Dermis microvascular lymphatic vessel endothelial cell (primary cell): ENCODE results near the gene CPEB4. TPM values are rescaled to one million over a fixed set of nuclear protein-coding genes. Genes with fewer than 3 reads are reported as not detected.

Experiments
- DNase-seq, 2 donors: peaks; one replicate each; pipeline versions ENCODE4 v3.0.0 to v3.0.0-alpha.2; 2010; ENCODE audit warnings: low read depth in 2 of 2
- total RNA-seq: library from RNA; depleted of rRNA; stranded (reverse); fragments of >200 nt; gene quantifications from 2 replicates; pipeline ENCODE4 v1.2.1, GENCODE V29; 2014

The CPEB4 gene
- total RNA-seq, 1 donor from 2014 or later = 9.5 TPM

DNA sequence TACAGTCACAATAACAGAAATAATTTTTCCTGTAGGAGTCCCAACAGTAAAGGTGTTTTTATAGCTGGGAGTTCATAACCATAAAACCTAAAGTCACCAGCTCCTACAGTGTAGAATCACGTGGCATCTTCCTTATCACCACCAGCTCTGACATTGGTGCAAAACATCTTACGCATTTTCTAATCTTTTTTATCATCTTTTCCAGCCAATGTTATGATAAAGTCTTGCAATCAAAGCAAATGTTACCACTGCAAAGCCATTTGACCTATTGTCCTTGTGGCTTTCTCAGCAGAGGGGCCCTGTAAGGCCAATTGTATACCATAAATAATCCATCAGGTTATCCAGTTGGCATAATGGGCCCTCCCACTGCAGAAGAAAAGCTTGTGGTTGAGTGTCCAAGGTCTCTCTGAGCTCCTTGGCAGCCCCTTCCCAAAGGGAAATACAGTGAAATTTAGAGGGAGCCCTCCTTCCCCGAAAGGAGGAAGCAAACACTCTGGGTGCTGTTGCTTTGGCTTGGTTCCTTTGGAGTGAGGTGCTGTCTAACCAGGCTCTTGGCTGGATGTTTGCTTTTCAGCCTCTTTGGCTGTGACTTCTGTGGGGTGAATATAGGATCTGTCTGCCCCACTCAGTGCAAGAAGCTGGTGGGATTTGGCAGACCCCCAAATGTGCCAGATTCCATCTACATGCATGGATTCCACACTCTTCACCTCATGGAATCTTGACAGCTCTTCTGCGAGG, 29.3 kb upstream of the CPEB4 start:
- no peak for DNase-seq

DNA sequence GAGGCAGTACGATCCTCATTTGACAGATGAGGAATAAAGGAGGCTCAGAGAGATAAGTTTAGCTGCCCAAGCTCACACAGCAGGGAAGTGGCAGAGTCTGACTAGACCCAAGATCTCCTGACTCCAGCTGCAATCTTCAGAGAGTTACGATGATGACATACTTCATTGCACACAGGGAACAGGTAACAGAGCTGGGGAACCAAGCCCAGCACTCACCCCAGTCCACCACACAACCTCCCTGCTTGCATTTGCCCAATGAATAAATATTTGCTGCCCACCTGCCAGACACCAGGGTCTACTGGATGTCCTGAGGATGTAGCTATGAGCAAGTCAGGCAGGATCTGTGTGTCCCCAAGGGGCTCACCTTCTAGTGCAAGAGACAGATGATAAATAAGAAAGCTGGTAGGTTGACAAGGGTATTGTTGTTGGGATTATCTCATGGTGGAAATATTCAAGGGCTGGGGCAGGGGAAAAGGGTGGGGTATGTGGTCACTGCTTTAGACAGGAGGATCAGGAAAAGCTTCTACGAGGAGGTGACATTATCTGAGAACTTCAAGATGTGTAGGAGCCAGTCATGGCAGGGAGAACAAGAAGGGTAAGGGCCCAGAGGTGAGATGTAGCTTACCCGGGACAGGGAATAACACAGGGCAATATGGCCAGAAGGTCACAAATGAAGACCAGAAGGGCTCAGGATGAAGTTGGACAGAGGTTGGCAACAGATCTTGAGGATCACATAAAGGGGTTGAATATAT, 28.6 kb upstream of the CPEB4 start:
- DNase-seq = no peak

DNA sequence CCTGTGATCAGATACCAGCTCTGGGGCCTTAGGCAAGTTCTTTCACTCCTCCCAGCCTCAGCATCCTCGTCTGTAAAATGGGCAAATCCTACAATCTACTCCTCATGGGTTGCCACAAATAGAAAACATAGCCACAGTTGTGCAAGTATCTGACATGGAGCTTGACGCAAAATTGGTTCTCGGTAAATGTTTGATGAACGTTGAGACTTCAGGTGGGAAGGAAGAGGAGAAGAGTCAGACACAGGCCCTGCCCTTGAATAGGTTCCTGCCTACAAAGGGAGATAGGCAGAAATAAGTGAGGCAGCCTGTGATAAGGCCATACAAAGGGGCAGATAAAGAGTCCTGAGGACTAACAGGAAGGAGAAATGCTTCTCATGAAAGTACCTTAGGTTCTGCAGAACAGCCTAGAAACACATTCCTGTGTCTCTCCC, 26.1 kb upstream of the CPEB4 start:
- no peak for DNase-seq

DNA sequence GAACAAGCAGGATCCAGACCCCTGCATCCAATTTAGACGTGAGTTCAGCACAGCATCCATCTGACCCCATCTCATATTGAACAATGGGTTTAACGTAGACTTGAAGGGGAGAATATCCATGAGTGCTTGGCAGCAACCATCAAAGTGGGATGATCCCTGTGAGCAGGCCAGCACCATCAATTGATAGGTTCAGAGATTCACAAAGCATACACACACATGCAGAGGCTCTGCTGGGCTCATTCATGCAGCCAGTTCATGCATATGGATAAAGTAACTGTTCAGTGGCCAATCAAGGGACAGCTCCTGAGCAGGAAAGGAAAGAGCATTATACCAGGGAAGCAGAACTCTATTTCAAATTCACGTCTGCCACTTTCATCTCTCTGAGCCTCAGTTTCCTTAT, 24.8 kb upstream of the CPEB4 start:
- no peak for DNase-seq

DNA sequence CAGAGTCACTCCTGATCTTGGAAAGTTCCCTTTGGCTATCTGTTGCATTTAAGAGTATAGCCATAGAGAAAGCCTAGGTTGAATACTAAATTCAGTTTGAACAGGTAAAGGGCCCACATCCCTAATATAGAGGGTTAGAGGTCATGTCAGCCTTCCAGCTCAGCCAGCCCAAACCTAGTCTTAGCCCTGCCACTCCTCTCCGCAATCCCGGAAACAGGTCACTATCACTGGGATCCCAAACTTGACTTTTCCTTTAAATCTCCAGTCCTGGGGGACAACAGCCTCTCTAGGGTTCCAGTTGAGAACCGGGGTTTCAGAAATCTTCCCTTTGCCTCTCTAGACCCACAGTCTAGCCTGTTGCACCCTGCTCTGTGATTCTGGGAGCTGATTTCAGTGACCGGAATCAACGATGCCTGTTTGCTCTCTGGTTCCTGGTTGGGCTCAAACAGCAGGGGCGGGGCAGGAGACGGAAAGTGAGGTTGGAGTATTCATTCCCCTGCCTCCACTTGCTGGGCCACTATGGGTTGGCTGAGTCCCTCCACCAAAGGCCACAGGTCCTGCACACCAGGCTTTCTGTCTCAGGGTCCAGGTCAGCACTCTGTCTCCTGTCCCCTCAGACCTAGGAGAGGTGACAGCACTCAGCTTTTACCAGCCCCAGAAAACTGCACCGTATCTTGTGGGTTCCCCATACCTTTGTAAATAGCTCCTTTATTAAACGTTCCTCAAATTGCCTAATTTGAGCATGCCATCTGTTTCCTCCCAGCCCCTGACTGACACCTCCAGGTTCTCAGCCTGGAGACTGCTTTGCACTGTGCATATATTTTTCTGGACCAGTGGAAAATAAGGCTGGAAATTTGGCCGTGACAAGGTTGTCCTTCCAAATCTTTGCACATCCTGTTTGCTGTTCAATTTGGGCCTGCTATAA, 23.8 kb upstream of the CPEB4 start:
- DNase-seq = peak in 1 of 2 donors; percentile 36

DNA sequence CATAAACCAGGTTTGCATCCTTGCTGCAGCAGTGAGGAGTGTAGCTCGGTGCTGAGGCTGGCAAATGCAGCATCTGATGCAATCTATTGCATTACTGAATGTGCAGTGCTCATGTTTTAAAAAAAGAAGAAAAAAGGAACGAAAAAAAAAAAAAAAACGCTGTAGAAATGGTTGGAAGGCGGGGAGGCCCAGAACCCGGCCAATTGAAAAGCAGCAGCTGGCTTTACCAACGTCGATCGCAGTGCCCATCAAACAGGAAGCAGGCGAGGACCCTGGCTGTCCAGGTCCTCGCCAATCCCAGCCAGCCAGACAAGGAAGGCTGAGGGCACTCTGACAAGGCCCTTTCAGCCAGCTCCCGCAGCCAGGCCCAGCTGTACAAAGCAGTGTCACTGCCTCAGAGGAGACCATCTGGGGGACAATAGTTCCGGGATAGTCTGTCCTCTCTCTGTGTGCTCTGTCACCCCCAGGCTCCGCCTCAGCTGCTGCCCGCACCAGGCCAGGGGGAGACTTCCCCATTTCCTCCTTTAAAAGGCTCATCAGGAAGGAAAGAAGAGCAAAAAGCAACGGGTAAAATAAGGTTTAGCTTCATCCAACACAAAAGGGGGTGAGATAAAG, 21.8 kb upstream of the CPEB4 start:
- no peak for DNase-seq

DNA sequence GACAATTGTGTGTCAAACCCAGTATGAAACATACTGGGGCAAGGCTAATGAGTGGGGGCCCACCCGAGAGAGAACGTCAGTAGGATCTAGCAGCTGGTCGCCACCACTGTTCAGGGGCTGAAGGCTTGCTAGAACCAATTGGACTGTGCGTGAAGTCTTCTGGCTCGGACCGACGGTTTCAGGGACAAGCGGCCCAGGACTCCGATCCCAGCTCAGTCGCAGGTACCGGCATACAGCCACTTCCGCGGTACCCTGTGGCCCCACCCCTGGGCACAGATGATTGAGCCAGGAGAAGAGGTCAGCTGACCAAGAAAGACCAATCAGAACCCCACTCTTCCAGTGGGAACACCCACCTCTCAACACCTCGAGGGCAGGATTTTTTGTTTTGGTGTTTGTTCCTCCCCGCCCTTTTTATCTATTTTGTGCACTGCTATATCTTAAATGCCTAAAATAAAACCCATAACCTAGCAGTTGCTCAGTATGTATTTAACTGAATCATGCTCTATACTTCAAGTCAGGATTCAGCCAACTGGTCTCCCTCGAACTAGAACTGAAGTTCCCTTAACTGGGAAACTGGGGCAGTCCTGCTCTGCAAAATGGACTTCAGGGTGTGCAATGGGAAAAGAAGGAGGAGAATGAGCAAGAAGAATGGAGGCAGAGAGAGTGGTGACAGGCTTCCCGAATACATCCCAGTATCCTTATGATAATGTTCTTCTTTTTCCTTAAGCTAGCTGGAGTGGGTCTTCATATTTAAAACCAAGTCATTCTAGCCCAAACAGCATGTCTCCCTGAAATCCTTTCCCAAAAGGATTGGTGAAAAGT, 21.1 kb upstream of the CPEB4 start:
- DNase-seq = no peak

DNA sequence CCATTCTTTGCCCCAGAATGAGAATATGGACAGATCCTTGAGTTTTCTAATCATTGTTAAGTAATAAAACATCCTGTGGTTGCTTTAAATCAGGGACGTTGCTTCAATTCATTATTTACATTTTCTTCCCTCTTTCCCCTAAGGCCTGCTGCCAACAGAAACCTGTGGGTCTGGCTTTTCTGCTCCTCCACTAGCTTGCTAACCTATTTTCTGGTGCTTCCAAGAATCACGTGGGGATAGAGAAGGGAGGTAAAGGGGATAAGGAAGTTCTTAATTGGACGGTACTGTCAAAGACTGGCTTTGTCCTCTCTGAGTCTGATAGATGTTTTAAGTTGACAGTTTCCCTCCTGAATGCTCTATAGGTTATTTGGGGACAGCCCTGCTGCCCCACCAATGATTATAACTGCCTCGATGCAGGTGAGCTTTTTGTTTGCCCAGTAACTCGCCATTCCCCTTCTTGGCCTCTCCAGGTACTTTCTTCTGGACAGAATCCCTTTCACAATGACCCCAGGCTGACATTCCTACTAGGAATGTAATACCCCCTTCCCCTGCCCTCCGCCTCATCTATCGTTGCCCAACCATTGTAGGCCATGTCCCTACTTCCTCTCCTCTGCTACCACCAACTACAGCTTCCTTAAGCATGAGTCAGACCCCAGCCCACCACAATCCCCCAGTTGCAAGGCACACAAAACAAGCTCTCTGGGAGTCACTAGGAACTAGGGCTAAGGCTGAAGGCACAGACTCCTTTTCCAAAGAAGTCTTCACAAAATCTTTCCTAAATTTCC, 19.9 kb upstream of the CPEB4 start:
- no peak for DNase-seq

DNA sequence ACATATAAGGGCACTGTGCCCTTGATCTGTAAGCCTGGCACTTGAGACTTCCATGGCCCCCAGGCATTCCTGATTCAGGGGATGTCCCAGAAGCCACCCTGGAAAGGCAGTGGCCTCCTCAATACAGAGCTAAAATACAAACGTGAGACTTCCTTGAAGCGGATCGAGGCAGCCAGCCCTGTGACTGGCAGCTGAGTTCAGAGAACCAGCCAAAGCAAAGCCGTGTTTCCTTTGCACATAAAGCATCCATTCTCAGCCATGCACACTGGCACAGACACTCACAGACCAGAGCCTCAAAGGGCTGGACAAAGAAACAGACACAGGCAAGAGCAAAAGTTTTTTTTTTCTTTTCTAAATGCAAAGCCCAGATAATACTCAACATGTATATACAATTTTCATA, 18.8 kb upstream of the CPEB4 start:
- DNase-seq = no peak

DNA sequence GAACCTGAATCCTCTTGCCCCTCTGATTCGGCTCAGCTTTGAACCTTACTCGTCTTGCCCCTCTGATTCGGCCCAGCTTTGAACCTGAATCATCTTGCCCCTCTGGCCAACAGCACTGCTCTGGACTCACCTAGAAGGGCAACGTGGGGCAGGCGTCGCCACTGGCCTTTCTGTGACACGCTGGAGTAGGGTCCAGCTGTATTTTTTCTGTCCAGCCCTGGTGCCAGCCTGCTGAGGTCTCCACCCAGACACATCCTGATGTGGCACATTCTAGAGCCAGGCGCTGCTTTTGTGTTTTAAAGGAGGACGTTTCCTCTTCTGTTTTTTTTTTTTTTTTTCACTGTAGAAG, 15.2 kb upstream of the CPEB4 start:
- DNase-seq = no peak

DNA sequence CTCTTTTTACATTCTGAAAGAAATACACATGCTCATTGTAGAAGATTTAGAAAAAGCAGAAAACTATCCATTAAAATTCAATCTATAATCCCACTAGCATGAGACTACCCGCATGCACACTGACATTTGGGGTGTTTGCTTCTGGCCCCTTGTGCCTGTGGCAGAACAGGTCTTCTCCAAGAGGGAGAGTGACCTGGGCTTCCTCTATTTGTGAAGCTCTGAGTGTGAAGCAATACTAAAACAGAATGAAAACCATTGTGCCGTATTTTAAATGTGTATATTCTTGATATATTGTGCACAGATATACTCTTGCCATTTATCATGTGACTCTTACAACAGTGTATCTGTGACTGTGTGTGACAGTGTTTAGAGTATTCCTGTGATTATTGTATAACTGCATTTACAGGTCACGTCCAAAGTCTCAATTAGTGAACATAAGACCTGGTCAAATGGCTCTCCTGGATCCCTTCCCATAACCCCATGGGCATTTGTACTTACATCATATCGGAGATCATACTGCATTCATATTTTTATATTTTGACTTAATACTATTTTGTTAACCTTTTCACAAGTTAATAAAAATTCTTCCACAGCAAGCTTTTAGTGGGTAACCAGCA, 14.7 kb upstream of the CPEB4 start:
- DNase-seq = no peak

DNA sequence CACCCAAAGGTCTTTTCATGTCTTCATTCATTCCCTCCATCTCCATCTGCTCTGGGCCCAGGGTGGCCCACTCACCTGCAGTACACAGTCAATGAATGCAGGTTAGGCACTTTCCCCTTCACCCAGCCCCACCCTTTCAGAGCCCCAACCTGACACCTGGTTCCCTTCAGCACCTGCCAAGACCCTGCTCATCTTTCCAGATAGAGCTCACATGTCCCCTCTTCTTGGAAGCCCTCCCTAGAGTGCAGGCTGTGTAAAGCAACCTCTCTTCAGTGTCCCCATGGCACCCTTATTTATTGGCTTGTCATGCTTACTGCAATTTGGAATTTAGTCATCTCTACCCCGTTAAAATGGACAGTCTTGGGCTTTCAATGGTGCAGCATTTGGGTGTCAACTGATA, 13.0 kb upstream of the CPEB4 start:
- no peak for DNase-seq

DNA sequence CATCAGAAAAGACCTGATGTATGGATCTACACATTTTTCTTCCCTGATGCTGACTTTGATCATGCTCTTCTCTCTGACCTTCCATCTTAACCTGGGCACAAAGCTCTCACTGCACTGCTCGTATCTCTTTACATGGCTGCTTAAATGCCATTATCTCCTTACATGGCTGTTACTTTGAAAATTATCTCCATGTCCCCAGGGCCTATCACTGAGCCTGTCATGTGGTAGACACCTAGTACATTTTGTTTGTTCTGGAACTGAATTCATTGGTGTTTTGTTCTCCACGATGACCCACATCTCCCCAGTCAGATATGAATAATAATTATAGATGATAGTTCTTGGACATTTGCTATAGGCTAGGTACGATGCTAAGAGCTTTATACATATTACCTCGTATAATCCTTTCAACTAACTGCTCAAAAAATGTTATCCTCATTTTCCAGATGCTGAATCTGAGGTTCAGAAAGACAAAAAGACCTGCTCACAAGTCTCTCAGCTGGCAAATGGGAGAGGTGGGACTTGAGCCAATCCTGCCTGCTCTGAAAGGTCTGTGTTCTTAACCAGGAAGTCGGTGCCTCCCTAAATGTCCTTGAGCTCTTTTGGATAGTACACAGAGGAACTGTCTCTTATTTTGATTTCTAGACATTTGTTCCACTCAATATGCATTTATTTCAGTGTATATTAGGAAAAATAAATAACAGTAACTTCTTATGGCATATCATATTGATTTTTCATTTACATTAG, 9.8 kb upstream of the CPEB4 start:
- no peak for DNase-seq

DNA sequence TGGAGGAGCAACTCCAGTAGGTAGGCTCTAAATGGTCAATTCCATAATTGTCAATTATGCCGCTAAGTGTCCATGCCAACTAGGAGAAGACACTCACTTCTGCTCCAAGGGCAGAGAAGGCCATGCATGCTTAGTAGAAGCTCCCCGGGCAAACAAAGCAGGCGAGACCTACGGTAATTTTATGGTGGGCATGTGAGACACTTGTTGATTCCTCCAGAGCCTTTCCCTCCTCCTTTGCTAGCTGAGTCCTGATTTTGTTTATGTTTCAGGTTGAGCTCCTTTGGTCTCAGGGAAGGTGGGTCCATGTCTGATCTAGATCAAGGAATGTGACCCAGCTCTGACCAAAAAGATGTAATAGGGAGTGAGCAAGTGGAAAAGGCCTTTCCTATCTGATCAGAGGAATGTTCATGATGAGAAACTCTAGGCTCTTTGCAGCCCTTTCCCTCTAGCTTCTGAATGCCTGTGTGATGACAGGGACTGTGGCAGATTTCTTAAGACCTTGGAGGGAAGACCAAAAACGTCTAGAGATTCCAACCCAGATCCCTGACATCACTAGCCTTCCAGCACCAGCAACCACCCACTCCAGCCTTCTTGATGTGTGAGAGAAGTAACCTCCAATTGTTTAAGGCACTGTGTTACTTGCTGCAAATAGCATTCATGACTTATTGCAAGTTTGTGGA, 7.7 kb upstream of the CPEB4 start:
- no peak for DNase-seq

DNA sequence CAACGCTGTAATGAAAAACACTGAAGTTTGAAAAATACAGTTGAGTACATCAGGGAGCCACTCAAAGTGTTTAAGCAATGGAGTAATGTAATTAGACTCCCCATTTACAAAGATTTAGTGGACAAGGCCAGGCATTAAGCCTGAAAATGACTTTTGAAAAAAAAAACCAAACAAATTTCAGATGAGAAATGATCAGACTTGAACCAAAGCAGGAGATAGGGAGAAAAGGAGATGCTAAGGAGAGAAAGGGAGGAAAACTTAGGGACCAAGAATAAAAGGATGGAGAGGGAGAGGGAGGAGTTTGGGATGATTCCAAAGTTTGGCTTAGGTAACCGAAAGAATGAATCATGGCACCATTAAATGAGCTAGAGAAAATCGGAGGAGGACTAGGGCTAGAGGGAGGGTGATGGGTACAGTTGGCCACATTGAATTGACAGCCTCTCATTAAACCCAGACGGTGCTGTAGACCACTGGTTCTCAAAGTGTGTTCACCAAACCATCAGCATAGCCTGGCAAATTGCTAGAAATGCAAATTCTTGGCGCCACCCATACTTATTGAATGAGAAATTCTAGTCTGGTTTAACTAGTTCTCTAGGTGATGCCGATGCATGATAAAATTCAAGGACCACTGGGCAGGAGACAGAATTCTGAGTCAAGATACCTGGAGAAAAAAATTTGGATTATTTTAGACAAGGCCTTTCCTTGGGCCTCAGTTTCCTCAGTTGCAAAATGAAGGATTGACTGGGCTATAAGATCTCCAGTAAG, 6.2 kb upstream of the CPEB4 start:
- no peak for DNase-seq

DNA sequence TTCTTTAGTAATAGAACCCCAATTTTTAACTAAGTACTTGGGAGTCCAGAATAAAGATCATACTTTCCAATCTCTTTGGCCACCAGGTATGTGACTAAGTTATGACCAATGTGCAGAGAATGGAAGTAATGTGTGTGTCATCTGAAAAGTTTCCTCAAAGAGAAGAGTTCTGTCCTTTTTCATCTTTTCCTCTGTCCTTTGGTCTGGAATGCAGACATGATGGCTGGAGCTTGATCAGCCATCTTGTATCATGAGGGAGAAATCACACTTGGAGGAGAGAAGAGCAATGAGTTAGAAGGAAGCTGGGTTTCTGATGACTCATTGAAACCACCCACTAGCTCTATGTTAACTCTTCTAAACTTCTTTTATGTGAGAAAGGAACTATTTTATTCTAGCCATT, 5.5 kb upstream of the CPEB4 start:
- DNase-seq = no peak

DNA sequence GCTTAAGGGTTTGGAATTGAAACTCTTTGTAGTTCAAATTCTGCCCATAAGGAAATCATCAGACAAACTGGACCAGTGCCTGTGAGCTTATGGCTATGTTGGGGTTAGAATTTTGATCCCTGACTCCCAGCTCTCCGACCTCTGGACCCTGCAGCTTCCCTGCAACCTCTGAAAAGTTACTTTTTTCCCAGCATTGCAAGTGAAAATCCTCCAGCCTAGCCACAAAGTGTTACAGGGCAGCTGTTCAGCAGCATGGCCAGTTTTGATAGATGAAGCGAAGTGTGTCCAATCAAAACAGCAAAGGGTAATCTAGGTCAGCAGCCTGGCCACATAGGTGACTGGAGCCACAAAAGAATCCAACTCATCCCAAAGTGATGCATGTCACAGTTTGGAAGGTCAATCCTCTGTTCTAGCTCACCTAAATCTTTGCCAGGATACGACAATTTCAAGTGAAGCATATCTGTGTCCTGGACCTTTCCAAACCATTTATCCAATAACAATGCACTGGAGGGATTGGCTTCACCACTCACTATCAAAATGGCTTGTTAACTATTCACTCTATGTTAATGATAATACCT, 4.7 kb upstream of the CPEB4 start:
- DNase-seq = no peak
